CD4-positive, alpha-beta T cell treated with Interleukin-15 for 1 hour (primary cell): ENCODE results near the gene POSTN.
"Not testable (repeated sequence)": the region's sequence is repeated elsewhere in the genome, so short reads cannot be mapped to it uniquely, and the experiment has no call there.

Experiments
- DNase-seq: peaks from one replicate; pipeline ENCODE4 v3.0.0-alpha.2; 2020

POSTN gene

DNA sequence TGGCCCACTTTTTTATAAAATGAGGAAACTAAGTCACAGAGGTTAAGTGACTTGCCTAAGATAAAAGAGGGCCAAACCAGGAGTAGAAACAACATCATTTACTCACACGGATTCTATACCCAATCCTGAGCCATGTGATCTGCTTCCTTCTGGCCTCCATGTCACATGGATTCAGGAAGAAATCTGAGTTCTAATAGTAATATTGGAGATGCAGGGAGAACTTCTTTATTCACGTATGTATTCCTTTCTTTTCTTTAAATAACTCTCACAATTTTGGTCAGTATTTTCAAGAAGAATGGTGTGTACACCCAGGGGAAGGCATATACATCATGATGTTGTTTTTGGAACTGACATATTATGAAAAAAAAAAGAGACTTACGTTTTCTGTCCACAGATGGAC, 1.8 kb downstream of the POSTN start:
- DNase-seq: no peak

- DNase-seq: no peak
These were observed 3.4 kb downstream of the POSTN start for GRCh38 chr13:37595162-37595561.

DNA sequence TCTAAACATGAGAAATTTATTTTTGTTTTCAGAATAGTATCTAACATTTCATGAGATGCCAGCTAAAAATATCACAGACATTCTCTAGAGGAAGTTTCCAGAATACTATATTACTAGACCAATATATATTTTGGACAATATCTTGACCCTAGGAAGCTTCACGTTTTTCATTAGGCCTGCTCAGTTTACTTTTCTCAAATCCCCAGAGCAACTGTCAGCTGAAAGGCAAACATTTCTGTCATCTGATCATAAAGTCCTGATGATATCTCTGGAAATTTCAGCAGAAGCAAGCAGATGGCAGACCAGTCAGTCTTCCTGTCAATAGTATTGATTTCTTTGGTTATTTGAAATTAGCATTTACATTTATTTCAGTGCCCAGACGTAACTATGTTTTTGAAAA, 4.0 kb downstream of the POSTN start:
- no peak for DNase-seq

DNA sequence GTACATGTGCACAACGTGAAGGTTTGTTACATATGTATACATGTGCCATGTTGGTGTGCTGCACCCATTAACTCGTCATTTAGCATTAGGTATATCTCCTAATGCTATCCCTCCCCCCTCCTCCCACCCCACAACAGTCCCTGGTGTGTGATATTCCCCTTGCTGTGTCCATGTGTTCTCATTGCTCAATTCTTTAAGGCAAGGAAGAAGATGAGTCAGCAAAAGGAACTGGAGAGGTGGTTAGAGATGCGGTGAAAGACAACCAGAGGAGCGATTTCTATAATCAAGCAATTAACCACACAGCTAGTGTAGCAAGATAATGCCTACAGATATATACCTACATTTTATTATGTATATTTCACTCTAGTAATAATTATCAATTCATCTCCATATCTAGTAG, 9.2 kb downstream of the POSTN start:
- not testable (repeated sequence) for DNase-seq

DNA sequence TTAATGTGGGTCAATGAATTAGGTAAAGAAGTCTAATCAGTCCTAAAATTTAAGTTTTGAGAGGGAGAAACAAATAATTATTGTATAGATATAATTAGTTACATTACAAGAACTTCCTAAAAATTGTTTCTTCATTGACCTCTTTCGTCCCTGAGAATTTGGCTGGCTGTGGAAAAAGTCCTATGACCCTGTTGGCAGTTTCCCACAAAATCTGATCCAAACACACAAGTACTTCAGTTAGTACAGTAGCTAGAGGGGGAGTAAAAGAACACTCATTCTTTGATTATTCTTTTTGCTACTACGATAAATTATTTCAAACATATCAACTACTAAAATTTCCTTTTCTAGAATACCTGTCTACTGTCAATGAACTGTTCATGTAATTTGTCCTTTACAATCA, 11.3 kb downstream of the POSTN start:
- DNase-seq: no peak

GRCh38 chr13:37586164-37586563, 12.4 kb downstream of the POSTN start:
- no peak for DNase-seq

GRCh38 chr13:37585541-37585940, 13.0 kb downstream of the POSTN start:
- no peak for DNase-seq

- DNase-seq: no peak
These were observed 22.0 kb downstream of the POSTN start for GRCh38 chr13:37576601-37577000.

- no peak for DNase-seq
These were observed 33.1 kb downstream of the POSTN start for GRCh38 chr13:37565425-37565824.

- DNase-seq: no peak
These were observed 37.5 kb downstream of the POSTN start for GRCh38 chr13:37561031-37561430.

DNA sequence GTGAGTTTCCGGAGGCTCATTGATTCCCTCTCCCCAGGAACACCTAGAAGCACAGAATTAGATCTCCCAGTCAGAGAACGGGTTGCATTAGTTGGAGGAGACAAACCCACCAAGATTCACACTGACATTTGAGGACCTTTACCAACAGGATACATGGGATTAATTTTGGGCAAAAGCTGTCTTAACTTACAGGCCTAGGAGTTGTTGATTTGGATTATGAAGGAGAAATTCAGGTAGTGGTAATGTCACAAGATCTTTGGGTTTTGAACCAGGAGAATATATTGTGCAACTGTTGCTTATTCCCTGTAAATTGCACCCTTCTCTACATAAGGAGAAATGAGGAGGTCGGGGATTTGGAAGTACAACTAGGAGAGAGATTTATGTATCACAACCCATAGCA, 38.0 kb downstream of the POSTN start:
- no peak for DNase-seq

GRCh38 chr13:37558766-37559165, 39.8 kb downstream of the POSTN start:
- DNase-seq: not testable (repeated sequence)

DNA sequence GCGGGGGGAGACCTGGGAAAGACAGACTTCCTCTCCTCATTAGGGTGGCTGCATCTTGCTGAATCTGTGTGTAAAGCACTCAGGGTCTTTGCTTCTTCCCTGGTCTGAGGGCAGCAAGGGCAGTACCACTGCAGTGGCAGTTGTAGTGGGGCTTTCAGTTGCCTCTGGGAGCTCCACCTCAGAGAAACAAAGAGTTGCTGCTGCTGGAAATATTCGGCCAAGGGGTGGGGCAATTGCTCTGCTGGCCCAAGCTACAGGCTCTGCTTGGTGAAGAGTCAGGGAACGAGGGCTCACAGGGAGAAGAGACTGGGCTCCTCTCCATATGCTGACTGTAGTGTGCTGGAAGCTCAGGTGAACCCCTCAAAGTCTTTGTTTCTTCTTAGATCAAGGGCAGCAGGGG, 52.5 kb downstream of the POSTN start:
- no peak for DNase-seq

DNA sequence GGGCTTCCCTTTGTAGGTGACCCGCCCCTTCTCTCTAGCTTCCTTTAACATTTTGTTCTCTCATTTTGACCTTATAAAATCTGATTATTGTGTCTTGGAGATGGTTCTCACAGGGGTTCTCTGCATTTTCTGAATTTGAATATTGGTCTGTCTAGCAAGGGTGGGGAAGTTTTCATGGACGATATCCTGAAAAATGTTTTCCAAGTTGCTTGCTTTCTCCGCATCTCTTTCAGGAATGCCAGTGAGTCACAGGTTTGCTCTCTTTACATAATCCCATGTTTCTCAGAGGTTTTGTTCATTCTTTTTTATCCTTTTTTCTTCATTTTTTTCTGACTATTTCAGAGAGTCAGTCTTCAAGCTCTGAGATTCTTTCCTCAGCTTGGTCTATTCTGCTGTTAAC, 53.6 kb downstream of the POSTN start:
- DNase-seq: no peak

DNA sequence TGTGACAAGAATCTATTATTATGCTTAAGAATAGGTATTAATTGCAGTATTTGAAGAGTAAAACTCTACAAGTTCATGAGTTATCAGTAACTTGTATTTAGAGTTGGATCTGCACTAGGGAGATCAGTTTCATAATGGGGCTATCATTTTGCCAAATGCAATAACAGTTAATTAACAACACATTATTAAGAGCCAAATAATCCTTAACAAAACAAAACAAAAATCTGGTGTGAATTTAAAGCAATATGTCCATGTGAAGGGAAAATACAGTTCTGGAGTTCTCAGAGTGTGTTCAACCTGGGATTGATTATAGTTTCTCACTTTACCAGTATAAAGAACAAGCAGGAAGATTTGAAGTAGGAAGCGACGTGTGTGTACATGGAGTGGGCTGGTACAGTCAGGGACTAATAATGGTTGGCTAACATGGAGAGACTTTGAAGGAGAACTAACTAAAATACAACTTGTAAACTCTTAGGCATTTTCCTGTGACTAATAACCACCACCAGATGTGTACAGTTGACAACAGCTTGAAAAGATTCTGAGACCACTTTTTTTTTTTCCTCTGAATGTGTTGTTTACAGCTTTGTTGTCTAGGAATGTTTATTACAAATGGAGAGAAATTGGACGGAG, 58.5 kb downstream of the POSTN start:
- no peak for DNase-seq

DNA sequence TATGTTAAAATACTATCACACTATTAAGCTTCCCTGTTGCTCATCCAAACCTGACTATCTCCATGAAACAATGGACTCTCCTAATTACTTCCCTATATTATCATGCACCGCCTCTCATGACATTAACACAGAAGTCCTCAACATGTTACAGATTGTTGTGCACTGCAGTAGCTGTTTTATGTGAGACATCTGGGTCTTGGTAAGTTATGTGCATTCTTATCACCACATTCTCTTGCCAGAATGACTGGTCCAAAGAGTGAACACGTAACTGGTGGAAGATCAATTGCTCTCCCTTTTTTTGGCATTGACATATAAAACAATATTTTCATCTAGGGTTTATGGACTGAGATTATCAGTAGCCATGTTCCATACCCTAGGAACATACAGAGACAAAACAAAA, 59.4 kb downstream of the POSTN start:
- DNase-seq: no peak

DNA sequence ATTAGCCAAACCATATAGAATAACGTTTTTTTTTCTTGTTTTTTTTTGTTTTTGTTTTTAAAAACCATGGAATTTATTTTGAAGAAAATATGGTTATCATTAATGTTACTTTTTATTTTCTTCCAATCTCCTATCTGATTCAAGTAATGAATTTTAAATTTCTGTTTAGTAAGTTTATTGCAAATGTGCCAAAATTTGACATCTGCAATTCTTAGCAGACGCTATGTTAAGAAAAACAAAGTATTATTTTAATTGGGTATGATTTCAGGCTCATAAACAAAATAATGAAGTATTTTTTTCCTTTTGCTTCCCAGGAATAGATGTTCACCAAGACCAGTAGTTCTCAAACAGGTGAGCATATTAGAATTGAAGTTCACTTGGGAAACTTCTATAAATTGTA, 63.1 kb downstream of the POSTN start:
- DNase-seq: no peak

- no peak for DNase-seq
These were observed 63.9 kb downstream of the POSTN start for GRCh38 chr13:37534676-37535075.

DNA sequence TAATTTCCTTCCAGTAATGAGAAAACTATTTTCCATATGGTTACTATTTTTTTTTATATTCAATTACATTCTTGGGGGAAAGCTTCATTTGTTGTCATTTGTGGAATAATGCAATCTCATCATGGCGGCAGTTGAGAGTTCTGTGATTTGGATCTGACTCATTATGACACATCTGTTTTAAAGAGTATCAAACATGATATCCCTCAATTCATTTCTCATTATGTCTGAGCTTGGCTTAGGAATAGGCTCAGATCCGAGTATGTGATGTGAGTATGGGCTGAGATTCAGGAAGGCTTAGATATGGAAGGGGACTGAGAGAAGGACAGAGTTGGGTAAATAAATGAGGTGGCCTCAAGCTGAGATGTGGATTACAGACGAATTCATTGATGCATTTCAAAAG, 64.4 kb downstream of the POSTN start:
- DNase-seq: no peak

GRCh38 chr13:37531049-37531448, 67.5 kb downstream of the POSTN start:
- DNase-seq: no peak

DNA sequence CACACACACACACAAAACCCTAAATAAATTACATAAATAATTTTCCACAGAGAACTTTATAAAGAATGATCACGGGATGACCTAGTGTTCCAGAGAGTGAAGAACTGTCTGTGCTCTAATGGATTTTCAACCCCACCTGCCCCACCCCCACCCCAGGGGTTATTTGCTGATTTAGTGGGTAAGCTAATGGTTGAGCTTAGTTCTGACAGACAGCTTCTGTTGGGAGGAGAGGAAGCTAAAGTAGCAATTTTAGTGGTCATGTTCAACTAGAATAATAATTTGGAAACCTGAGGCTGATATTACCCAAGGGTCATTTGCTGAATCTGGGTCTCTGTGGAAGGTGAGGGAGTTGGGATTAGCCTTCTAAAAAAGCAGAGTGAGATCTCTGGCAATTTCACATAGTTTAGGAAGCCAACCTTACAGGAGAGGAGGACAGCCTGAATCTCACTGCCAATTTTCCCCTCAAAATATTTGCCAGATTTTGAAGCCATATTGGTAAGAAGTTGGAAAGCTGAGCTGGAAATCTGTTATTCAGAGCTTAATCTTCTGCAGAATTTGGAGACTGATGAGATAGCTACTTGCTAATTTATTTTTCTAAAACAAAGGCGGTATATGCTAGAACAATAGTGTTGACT, 68.7 kb downstream of the POSTN start:
- no peak for DNase-seq

DNA sequence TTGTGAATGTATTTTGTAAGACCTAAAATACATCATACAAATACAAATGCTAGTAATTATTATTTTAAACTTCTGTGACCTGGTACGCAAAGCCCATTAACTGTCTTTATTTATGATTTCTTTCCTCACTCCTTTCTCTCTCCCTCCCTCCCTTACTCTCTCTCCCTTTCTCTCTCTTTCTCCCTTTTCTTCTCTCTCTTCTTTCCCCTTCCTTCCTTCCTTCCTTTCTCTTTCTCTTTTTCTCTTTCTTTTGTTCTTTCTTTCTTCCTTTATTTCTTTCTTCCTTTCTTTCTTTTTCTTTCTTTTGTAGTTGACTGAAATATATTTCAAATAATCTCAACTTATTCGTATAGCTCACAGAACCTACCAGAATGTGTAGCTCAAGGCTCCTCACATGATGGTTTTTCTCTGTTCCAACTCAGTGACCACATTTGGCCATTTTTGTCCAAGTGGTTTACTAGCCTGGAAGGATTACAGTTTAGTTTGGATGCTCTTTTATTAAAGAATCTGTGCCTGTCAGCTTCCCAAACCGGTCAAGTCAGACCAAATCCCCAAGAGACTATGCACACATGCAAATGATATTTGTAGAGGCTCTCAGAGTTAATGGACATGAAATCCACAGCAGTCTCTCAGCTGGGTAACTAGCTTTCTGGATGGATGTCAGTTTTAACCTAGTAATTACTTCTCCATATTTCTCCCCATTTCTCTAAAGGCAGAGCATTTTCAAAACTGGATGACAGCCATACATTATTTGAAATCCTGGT, 71.7 kb downstream of the POSTN start:
- DNase-seq: no peak

DNA sequence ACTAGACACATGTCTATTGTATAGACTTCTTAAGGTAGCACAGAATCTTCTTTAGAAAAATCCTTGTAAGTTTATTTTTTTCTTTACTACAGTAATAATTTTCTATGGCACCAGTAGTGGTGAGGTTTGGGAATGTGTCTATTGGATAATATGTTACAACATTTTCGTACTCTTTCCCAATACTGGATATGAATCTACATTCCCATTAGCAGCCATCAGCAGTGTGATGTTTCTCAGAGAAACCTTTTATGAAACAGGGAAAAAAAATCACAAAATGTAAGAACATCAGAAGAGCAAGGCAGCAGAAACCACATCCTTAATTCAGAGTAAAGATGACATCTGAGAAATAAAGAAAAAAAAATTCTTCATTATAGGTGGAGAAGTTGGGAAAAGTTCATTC, 83.3 kb downstream of the POSTN start:
- no peak for DNase-seq
